HEK293 (cell line): Measurements from ENCODE around the gene GPI.

Experiments
- BCL6B ChIP-seq: fragments of 450-650 bp; formaldehyde crosslinking; IDR thresholded peaks from 2 replicates; pipeline ENCODE4 v1.5.1; 2017; ENCODE audit warnings: missing biosample characterization, missing genetic modification characterization
- GFI1B ChIP-seq: fragments of 450-650 bp; formaldehyde crosslinking; IDR thresholded peaks from 2 replicates; pipeline ENCODE4 v1.5.1; 2016; ENCODE audit warnings: missing biosample characterization, missing genetic modification characterization
- HOXA7 ChIP-seq: sonication (generic); formaldehyde crosslinking; IDR thresholded peaks from 2 replicates; pipeline ENCODE4 v1.8.1; 2022; ENCODE audit warnings: missing genetic modification reagents, borderline replicate concordance
- KLF9 ChIP-seq: fragments of 450-650 bp; formaldehyde crosslinking; IDR thresholded peaks from 2 replicates; pipeline ENCODE4 v1.5.1; 2016; ENCODE audit warnings: missing biosample characterization, missing genetic modification characterization, low read depth
- OVOL3 ChIP-seq: fragments of 450-650 bp; formaldehyde crosslinking; IDR thresholded peaks from 2 replicates; pipeline ENCODE4 v1.5.1; 2016; ENCODE audit warnings: missing biosample characterization, missing genetic modification characterization
- REST ChIP-seq: fragments of 450-650 bp; formaldehyde crosslinking; IDR thresholded peaks from 2 replicates; pipeline ENCODE4 v1.5.1; 2016; ENCODE audit warnings: missing biosample characterization, missing genetic modification characterization
- TRIM28 ChIP-seq: IDR thresholded peaks from 2 replicates; pipeline ENCODE4 v1.6.1; 2011; ENCODE audit warnings: low read length, control low read depth, borderline replicate concordance
- WT1 ChIP-seq: fragments of 450-650 bp; formaldehyde crosslinking; IDR thresholded peaks from 2 replicates; pipeline ENCODE4 v1.5.1; 2016; ENCODE audit warnings: missing biosample characterization, missing genetic modification characterization
- YY1 ChIP-seq: fragments of 450-650 bp; formaldehyde crosslinking; IDR thresholded peaks from 2 replicates; pipeline ENCODE4 v1.5.1; 2018; ENCODE audit warnings: missing biosample characterization, missing genetic modification characterization
- ZBTB44 ChIP-seq: fragments of 450-650 bp; IDR thresholded peaks from 2 replicates; pipeline ENCODE4 v1.5.1; 2018; ENCODE audit warnings: missing biosample characterization, mild to moderate bottlenecking, missing genetic modification characterization
- ZEB2 ChIP-seq: fragments of 450-650 bp; formaldehyde crosslinking; IDR thresholded peaks from 2 replicates; pipeline ENCODE4 v1.5.1; 2016; ENCODE audit warnings: missing biosample characterization, missing genetic modification characterization
- ZNF132 ChIP-seq: fragments of 450-650 bp; formaldehyde crosslinking; IDR thresholded peaks from 2 replicates; pipeline ENCODE4 v1.5.1; 2017; ENCODE audit warnings: missing biosample characterization, missing genetic modification characterization, borderline replicate concordance
- ZNF133 ChIP-seq: fragments of 450-650 bp; formaldehyde crosslinking; IDR thresholded peaks from 2 replicates; pipeline ENCODE4 v1.5.1; 2016; ENCODE audit warnings: missing biosample characterization, missing genetic modification characterization
- ZNF140 ChIP-seq: fragments of 450-650 bp; formaldehyde crosslinking; IDR thresholded peaks from 2 replicates; pipeline ENCODE4 v1.5.1; 2016; ENCODE audit warnings: missing biosample characterization, missing genetic modification characterization
- ZNF169 ChIP-seq: fragments of 450-650 bp; formaldehyde crosslinking; IDR thresholded peaks from 2 replicates; pipeline ENCODE4 v1.5.1; 2016; ENCODE audit warnings: missing biosample characterization, missing genetic modification characterization
- ZNF175 ChIP-seq: fragments of 450-650 bp; formaldehyde crosslinking; IDR thresholded peaks from 2 replicates; pipeline ENCODE4 v1.5.1; 2016; ENCODE audit warnings: missing biosample characterization, missing genetic modification characterization
- ZNF214 ChIP-seq: fragments of 450-650 bp; formaldehyde crosslinking; IDR thresholded peaks from 2 replicates; pipeline ENCODE4 v1.5.1; 2017; ENCODE audit warnings: missing biosample characterization, mild to moderate bottlenecking, missing genetic modification characterization, borderline replicate concordance
- ZNF23 ChIP-seq: fragments of 450-650 bp; formaldehyde crosslinking; IDR thresholded peaks from 2 replicates; pipeline ENCODE4 v1.5.1; 2016; ENCODE audit warnings: missing biosample characterization, missing genetic modification characterization, borderline replicate concordance
- ZNF335 ChIP-seq: fragments of 450-650 bp; formaldehyde crosslinking; conservative IDR thresholded peaks from 2 replicates; pipeline ENCODE4 v1.5.1; 2016; ENCODE audit warnings: missing biosample characterization, missing genetic modification characterization
- ZNF398 ChIP-seq: fragments of 450-650 bp; formaldehyde crosslinking; IDR thresholded peaks from 2 replicates; pipeline ENCODE4 v1.5.1; 2017; ENCODE audit warnings: missing biosample characterization, missing genetic modification characterization
- ZNF404 ChIP-seq: fragments of 450-650 bp; formaldehyde crosslinking; IDR thresholded peaks from 2 replicates; pipeline ENCODE4 v1.5.1; 2017; ENCODE audit warnings: missing biosample characterization, missing genetic modification characterization
- ZNF449 ChIP-seq: fragments of 450-650 bp; formaldehyde crosslinking; IDR thresholded peaks from 2 replicates; pipeline ENCODE4 v1.5.1; 2017; ENCODE audit warnings: missing biosample characterization, mild to moderate bottlenecking, missing genetic modification characterization, moderate library complexity
- ZNF514 ChIP-seq: fragments of 450-650 bp; formaldehyde crosslinking; IDR thresholded peaks from 2 replicates; pipeline ENCODE4 v1.5.1; 2016; ENCODE audit warnings: missing biosample characterization, missing genetic modification characterization
- ZNF521 ChIP-seq: fragments of 450-650 bp; formaldehyde crosslinking; IDR thresholded peaks from 2 replicates; pipeline ENCODE4 v1.5.1; 2017; ENCODE audit warnings: missing biosample characterization, mild to moderate bottlenecking, missing genetic modification characterization
- ZNF555 ChIP-seq: fragments of 450-650 bp; formaldehyde crosslinking; conservative IDR thresholded peaks from 2 replicates; pipeline ENCODE4 v1.5.1; 2017; ENCODE audit warnings: missing biosample characterization, mild to moderate bottlenecking, missing genetic modification characterization, inconsistent platforms
- ZNF558 ChIP-seq: fragments of 450-650 bp; formaldehyde crosslinking; IDR thresholded peaks from 2 replicates; pipeline ENCODE4 v1.5.1; 2016; ENCODE audit warnings: missing biosample characterization, missing genetic modification characterization
- ZNF600 ChIP-seq: fragments of 450-650 bp; formaldehyde crosslinking; IDR thresholded peaks from 2 replicates; pipeline ENCODE4 v1.5.1; 2016; ENCODE audit warnings: missing biosample characterization, missing genetic modification characterization
- ZNF623 ChIP-seq: fragments of 450-650 bp; formaldehyde crosslinking; IDR thresholded peaks from 2 replicates; pipeline ENCODE4 v1.5.1; 2016; ENCODE audit warnings: missing biosample characterization, missing genetic modification characterization
- ZNF639 ChIP-seq: fragments of 450-650 bp; formaldehyde crosslinking; IDR thresholded peaks from 2 replicates; pipeline ENCODE4 v1.5.1; 2016; ENCODE audit warnings: missing biosample characterization, missing genetic modification characterization
- ZNF670 ChIP-seq: fragments of 450-650 bp; formaldehyde crosslinking; IDR thresholded peaks from 2 replicates; pipeline ENCODE4 v1.5.1; 2016; ENCODE audit warnings: missing biosample characterization, missing genetic modification characterization, low read depth
- ZNF707 ChIP-seq: fragments of 450-650 bp; formaldehyde crosslinking; IDR thresholded peaks from 2 replicates; pipeline ENCODE4 v1.5.1; 2016; ENCODE audit warnings: missing biosample characterization, missing genetic modification characterization

GPI gene

GRCh38 chr19:34336781-34337271 is 28.2 kb upstream of the GPI start (continued):
- TF ChIP-seq ZNF449 (tag by site-specific recombination) (no peak; the same call in 1 of the 2 replicates), ZNF670 (tag by site-specific recombination) (no peak), ZNF404 (tag by site-specific recombination) (no peak), ZNF175 (tag by site-specific recombination) (no peak), ZNF555 (tag by site-specific recombination) (no peak), ZNF623 (tag by site-specific recombination) (no peak), TRIM28 (no peak), REST (tag by site-specific recombination) (no peak), GFI1B (tag by site-specific recombination) (peak; percentile 63; the same call in 1 of the 2 replicates), BCL6B (tag by site-specific recombination) (no peak), ZNF169 (tag by site-specific recombination) (no peak), YY1 (no peak), OVOL3 (tag by site-specific recombination) (no peak), ZNF600 (tag by site-specific recombination) (no peak), ZNF132 (tag by site-specific recombination) (no peak), ZNF398 (no peak), HOXA7 (CRISPR knock-in tag) (no peak), ZNF639 (tag by site-specific recombination) (no peak), ZEB2 (tag by site-specific recombination) (peak; percentile 50; the same call in 1 of the 2 replicates), ZNF214 (tag by site-specific recombination) (no peak), ZNF707 (tag by site-specific recombination) (no peak), ZNF558 (no peak), ZNF521 (tag by site-specific recombination) (no peak), ZNF335 (peak; percentile 16; the same call in 1 of the 2 replicates), ZNF514 (tag by site-specific recombination) (no peak), ZNF23 (no peak), ZBTB44 (tag by site-specific recombination) (no peak), ZNF133 (no peak), WT1 (tag by site-specific recombination) (no peak), KLF9 (tag by site-specific recombination) (no peak), ZNF140 (tag by site-specific recombination) (no peak)
